Measurements from ENCODE around the gene FA2H.

The FA2H gene

GRCh38 chr16:74716355-74716754, 58.3 kb downstream of the FA2H start:
- Histone ChIP-seq H3K27me3 (ENCODE audit: insufficient read depth, poor library complexity, severe bottlenecking) (no peaks in the 10 kb centered on the region), H3K27ac (replicated peaks) (no peak overlapping the region), H3K4me3 (replicated peaks; ENCODE audit: insufficient read depth, low read length) (no peak overlapping the region)
- no peak for DNase-seq (ENCODE audit: low read depth in 1 of 2, low spot score in 1 of 2)
- TF ChIP-seq POLR2AphosphoS5 (IDR thresholded peaks at IDR 0.05; ENCODE audit: low read depth) (no peak), GABPA (IDR thresholded peaks at IDR 0.05; ENCODE audit: low read depth) (no peak), REST (IDR thresholded peaks at IDR 0.05; ENCODE audit: insufficient replicate concordance, low read depth) (no peak), SPI1 (IDR thresholded peaks at IDR 0.05; ENCODE audit: borderline replicate concordance, low read depth) (no peak), CTCF (IDR thresholded peaks at IDR 0.05; ENCODE audit: insufficient read depth, low read length) (no peak)

GRCh38 chr16:74713876-74714275, 60.7 kb downstream of the FA2H start:
- Histone ChIP-seq H3K4me3 (replicated peaks; ENCODE audit: insufficient read depth, low read length) (no peak overlapping the region), H3K27me3 (ENCODE audit: insufficient read depth, poor library complexity, severe bottlenecking) (no peaks in the 10 kb centered on the region), H3K27ac (replicated peaks) (no peak overlapping the region)
- no peak for DNase-seq (ENCODE audit: low read depth in 1 of 2, low spot score in 1 of 2)
- TF ChIP-seq REST (IDR thresholded peaks at IDR 0.05; ENCODE audit: insufficient replicate concordance, low read depth) = no peak
- TF ChIP-seq CTCF (IDR thresholded peaks at IDR 0.05; ENCODE audit: insufficient read depth, low read length) = no peak
- no peak for TF ChIP-seq GABPA (IDR thresholded peaks at IDR 0.05; ENCODE audit: low read depth)

GRCh38 chr16:74713325-74713724, 61.3 kb downstream of the FA2H start:
- H3K27me3 ChIP-seq (ENCODE audit: insufficient read depth, poor library complexity, severe bottlenecking) = no peaks in the 10 kb centered on the region
- no peak for TF ChIP-seq SPI1 (IDR thresholded peaks at IDR 0.05; ENCODE audit: borderline replicate concordance, low read depth)
- no peak for TF ChIP-seq CTCF (IDR thresholded peaks at IDR 0.05; ENCODE audit: insufficient read depth, low read length)
- no peak for TF ChIP-seq REST (IDR thresholded peaks at IDR 0.05; ENCODE audit: insufficient replicate concordance, low read depth)
- TF ChIP-seq GABPA (IDR thresholded peaks at IDR 0.05; ENCODE audit: low read depth) = no peak
- TF ChIP-seq POLR2AphosphoS5 (IDR thresholded peaks at IDR 0.05; ENCODE audit: low read depth) = no peak
- H3K27ac ChIP-seq (replicated peaks) = no peak overlapping the region
- H3K4me3 ChIP-seq (replicated peaks; ENCODE audit: insufficient read depth, low read length) = no peak overlapping the region
- DNase-seq (ENCODE audit: low read depth in 1 of 2, low spot score in 1 of 2) = no peak

Measured in HL-60 (cell line).